ENCODE results near the gene UBTD2.

The UBTD2 gene

GRCh38 chr5:172186114-172186695 lies 97.4 kb downstream of the UBTD2 start:
- H3K27me3 Mint-ChIP-seq (ENCODE audit: low read depth), result peaks cover 32% of the 10 kb centered on the region
- H3K4me1 Mint-ChIP-seq, result peaks cover 21% of the 10 kb centered on the region
- no peak overlapping the region for H3K27ac Mint-ChIP-seq
- H3K9me3 Mint-ChIP-seq, result no peaks in the 10 kb centered on the region
- H3K4me3 Mint-ChIP-seq, result peak overlapping the region; percentile 89 to 94 (median 93)
- H3K36me3 Mint-ChIP-seq (ENCODE audit: low read depth), result peaks cover 3% of the 10 kb centered on the region
- no peak for TF ChIP-seq CTCF (IDR thresholded peaks at IDR 0.05; ENCODE audit: unreplicated experiment in 3 of 3)

- peak overlapping the region; percentile 50 to 78 (median 71) for H3K4me3 Mint-ChIP-seq
- H3K36me3 Mint-ChIP-seq (ENCODE audit: low read depth), result peaks cover 3% of the 10 kb centered on the region
- H3K27ac Mint-ChIP-seq, result no peak overlapping the region
- peaks cover 27% of the 10 kb centered on the region for H3K27me3 Mint-ChIP-seq (ENCODE audit: low read depth)
- TF ChIP-seq CTCF (IDR thresholded peaks at IDR 0.05; ENCODE audit: unreplicated experiment in 3 of 3), result no peak
- peaks cover 21% of the 10 kb centered on the region for H3K4me1 Mint-ChIP-seq
- no peaks in the 10 kb centered on the region for H3K9me3 Mint-ChIP-seq
These were observed 98.5 kb downstream of the UBTD2 start for GRCh38 chr5:172185096-172185461.

- TF ChIP-seq CTCF (IDR thresholded peaks at IDR 0.05; ENCODE audit: unreplicated experiment in 3 of 3), result no peak
- Mint-ChIP-seq H3K27ac (no peak overlapping the region), H3K27me3 (ENCODE audit: low read depth) (peaks cover 18% of the 10 kb centered on the region), H3K9me3 (no peaks in the 10 kb centered on the region), H3K4me1 (peaks cover 21% of the 10 kb centered on the region), H3K36me3 (ENCODE audit: low read depth) (peaks cover 3% of the 10 kb centered on the region), H3K4me3 (no peak overlapping the region)
These were observed 99.7 kb downstream of the UBTD2 start for GRCh38 chr5:172183881-172184280.

- Mint-ChIP-seq H3K27me3 (ENCODE audit: low read depth) (peaks cover 19% of the 10 kb centered on the region), H3K36me3 (ENCODE audit: low read depth) (peaks cover 3% of the 10 kb centered on the region), H3K9me3 (no peaks in the 10 kb centered on the region), H3K4me1 (peaks cover 19% of the 10 kb centered on the region), H3K27ac (no peak overlapping the region), H3K4me3 (no peak overlapping the region)
- no peak for TF ChIP-seq CTCF (IDR thresholded peaks at IDR 0.05; ENCODE audit: unreplicated experiment in 3 of 3)
These were observed 101.3 kb downstream of the UBTD2 start for GRCh38 chr5:172182291-172182690.

- H3K4me1 Mint-ChIP-seq, result peaks cover 16% of the 10 kb centered on the region
- TF ChIP-seq CTCF (IDR thresholded peaks at IDR 0.05; ENCODE audit: unreplicated experiment in 3 of 3), result no peak
- no peaks in the 10 kb centered on the region for H3K9me3 Mint-ChIP-seq
- peaks cover 12% of the 10 kb centered on the region for H3K27me3 Mint-ChIP-seq (ENCODE audit: low read depth)
- peaks cover 3% of the 10 kb centered on the region for H3K36me3 Mint-ChIP-seq (ENCODE audit: low read depth)
- H3K27ac Mint-ChIP-seq, result peak overlapping the region in 1 of 3 experiments; percentile 33
- H3K4me3 Mint-ChIP-seq, result no peak overlapping the region
These were observed 102.6 kb downstream of the UBTD2 start for GRCh38 chr5:172180936-172181335.

All from nephron (organoid).